Subcutaneous adipose tissue (tissue), 4 donors: ENCODE results near the gene ALG13. TPM values are rescaled to one million over a fixed set of nuclear protein-coding genes. Genes with fewer than 3 reads are reported as not detected.

Experiments
- CTCF ChIP-seq: fragments of 450-650 bp; IDR thresholded peaks from one replicate; pipeline ENCODE4 v1.5.1; 2016; ENCODE audit warnings: low read depth, mild to moderate bottlenecking, control low read depth, antibody characterized with exemption, moderate library complexity
- total RNA-seq, 4 donors: library from RNA; depleted of rRNA; stranded (reverse); fragments of >200 nt; gene quantifications; one replicate each; pipeline ENCODE4 v1.1.0, GENCODE V29; 2016

ALG13 gene
- total RNA-seq, 4 donors from 2014 or later, result 50.3 to 117 (median 59.1) TPM

DNA sequence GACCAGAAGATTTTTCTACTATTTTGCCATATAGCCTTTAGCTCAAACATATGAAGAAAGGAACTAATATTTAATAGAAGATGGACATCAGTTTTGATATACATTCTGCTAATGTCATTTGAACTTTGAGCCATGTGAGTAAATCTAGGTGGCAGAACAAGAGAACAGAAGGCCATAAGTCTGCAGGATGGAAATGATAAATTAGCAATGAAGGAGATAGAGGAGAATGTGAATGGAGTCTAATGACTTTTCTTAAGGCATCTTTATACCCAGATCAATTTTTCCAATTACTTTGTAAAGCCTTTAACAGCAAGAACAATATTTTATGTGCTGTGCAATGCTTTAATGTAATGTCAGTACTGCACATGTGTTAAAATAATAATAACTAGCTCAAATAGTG, 30.1 kb upstream of the ALG13 start:
- no peak for TF ChIP-seq CTCF

DNA sequence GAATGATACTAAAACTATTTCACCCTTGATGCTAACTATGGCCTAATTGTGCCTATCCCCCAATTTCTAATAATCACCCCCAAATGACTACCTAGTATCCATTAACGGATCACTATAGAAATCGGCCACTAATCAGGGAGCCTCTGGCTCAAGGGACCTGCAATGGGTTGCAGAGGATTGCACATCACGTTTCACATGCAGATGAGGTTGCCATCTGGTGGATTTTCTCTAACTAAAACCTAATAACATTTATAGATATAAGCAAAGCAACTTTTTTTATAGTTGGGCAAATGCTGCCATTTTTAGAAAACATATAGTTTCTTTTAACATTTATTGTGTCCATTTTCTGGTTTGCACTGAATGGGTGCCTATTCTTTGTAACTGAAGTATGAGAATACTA, 28.3 kb upstream of the ALG13 start:
- no peak for TF ChIP-seq CTCF

- no peak for TF ChIP-seq CTCF
Measured at GRCh38 chrX:111661241-111661640, 19.7 kb upstream of the ALG13 start.

DNA sequence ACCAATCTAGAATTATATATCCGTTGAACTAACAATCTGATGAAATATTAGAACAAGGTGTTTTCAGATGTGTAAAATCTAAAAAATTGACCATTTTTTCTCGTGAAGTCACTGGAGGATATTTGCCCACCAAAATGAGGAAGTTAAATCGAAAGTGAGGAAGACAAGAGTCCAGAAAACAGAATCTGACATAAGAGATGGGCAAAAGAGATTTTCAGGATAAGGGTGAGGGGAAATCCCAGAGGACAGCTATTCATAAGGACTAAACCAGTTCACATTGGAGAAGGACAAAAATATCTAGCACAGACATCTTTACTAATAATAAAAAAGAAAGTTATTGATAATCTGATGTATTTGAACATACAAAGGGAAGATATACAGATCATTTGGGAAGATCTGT, 18.7 kb upstream of the ALG13 start:
- no peak for TF ChIP-seq CTCF

DNA sequence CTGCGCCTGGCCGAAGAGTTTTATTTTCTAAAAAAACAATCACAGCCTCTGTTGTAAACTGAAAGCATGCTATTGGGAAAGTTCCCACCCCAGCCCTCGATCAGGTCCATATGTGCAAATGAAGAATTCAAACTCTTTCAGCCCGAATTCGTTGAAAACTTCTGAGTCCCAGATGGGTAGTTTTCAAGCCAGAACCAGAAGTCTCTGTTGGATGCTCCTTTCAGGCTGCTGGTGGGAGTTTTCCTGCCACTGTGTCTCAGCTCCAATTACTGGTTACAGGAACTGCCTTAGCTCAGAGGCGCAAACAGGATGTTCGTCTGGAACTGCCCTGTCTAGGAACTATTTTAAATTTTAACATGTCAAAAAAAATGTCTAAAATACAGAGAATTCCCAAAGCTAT, 9.3 kb upstream of the ALG13 start:
- TF ChIP-seq CTCF, result no peak

DNA sequence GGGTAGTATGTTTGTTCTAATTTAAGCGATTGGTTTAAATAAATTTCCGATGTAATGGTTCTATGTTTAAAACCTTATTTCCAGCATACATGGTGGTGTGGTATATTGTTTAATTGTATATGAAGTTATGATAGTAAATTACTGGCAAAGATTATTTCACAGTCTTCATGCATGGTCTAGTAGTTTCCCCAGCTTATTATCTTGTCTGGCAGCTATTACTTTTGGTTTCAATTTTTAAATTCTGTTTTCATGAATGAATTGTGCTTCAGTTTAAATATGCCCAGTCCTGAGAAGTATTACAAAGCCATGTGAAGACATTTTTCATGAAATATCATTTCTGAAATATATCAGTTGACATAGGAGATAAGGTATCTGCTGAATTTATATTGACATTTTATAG, 6.3 kb downstream of the ALG13 start:
- no peak for TF ChIP-seq CTCF

GRCh38 chrX:111695297-111695880, 14.4 kb downstream of the ALG13 start:
- no peak for TF ChIP-seq CTCF
